HFFc6 (cell line): ENCODE data around the gene BPTF. TPM values are rescaled to one million over a fixed set of nuclear protein-coding genes. Genes with fewer than 3 reads are reported as not detected.
"Not testable (repeated sequence)": the region's sequence is repeated elsewhere in the genome, so short reads cannot be mapped to it uniquely, and the experiment has no call there.

Experiments used
- DNase-seq: peaks from one replicate; pipeline ENCODE4 v3.0.0-alpha.2; 2018
- H3K27ac Mint-ChIP-seq: 2 replicates; pipeline ENCODE4 v1.8.0; 2020; ENCODE audit warnings: mild to moderate bottlenecking, mixed read lengths
- H3K27me3 Mint-ChIP-seq: 2 replicates; pipeline ENCODE4 v1.8.0; 2021; ENCODE audit warnings: mild to moderate bottlenecking, moderate library complexity, mixed read lengths; ENCODE audit not compliant: insufficient read depth
- H3K36me3 Mint-ChIP-seq: 2 replicates; pipeline ENCODE4 v1.8.0; 2021; ENCODE audit warnings: low read depth, mixed read lengths
- H3K4me1 Mint-ChIP-seq: 2 replicates; pipeline ENCODE4 v1.8.0; 2020; ENCODE audit warnings: low read depth, mixed read lengths
- H3K4me3 Mint-ChIP-seq: 2 replicates; pipeline ENCODE4 v1.8.0; 2020; ENCODE audit warnings: mild to moderate bottlenecking, moderate library complexity, mixed read lengths
- H3K9me3 Mint-ChIP-seq: 2 replicates; pipeline ENCODE4 v1.8.0; 2020; ENCODE audit warnings: mild to moderate bottlenecking, mixed read lengths
- CTCF ChIP-seq: fragments of 200-600 bp; sonication (generic); IDR thresholded peaks from 2 replicates; pipeline ENCODE4 v1.5.0; 2021; ENCODE audit warnings: antibody characterized with exemption, mild to moderate bottlenecking
- total RNA-seq, 6 experiments: library from RNA; stranded (reverse); fragmentation: NEBNext Ultra II Directional; extraction: Animal tissue kit (Norgen Biotek cat#: 25700); gene quantifications; 2 replicates in 1 of 6; 3 replicates in 5 of 6; pipeline ENCODE4 v1.2.3, GENCODE V29; 2021

BPTF gene
- total RNA-seq, 6 experiments from 2014 or later, result 55.4 to 60.3 (median 56.9) TPM

- no peak overlapping the region for H3K27ac Mint-ChIP-seq
- H3K4me1 Mint-ChIP-seq, result no peaks in the 10 kb centered on the region
- H3K36me3 Mint-ChIP-seq, result peaks cover 8% of the 10 kb centered on the region; the same call in 1 of the 2 replicates
- no peak for TF ChIP-seq CTCF
- H3K27me3 Mint-ChIP-seq, result no peaks in the 10 kb centered on the region
- no peak for DNase-seq
- H3K9me3 Mint-ChIP-seq, result no peaks in the 10 kb centered on the region
- no peak overlapping the region for H3K4me3 Mint-ChIP-seq
These were observed 54.4 kb downstream of the BPTF start for GRCh38 chr17:67879662-67880061.

GRCh38 chr17:67881083-67881482 is 55.8 kb downstream of the BPTF start:
- Mint-ChIP-seq H3K4me1 (no peaks in the 10 kb centered on the region), H3K4me3 (no peak overlapping the region), H3K9me3 (no peaks in the 10 kb centered on the region), H3K27me3 (no peaks in the 10 kb centered on the region), H3K27ac (no peak overlapping the region), H3K36me3 (peaks cover 12% of the 10 kb centered on the region)
- DNase-seq, result no peak
- TF ChIP-seq CTCF, result no peak

- Mint-ChIP-seq H3K4me1 (no peaks in the 10 kb centered on the region), H3K4me3 (no peak overlapping the region), H3K27ac (no peak overlapping the region), H3K36me3 (peaks cover 9% of the 10 kb centered on the region; the same call in 1 of the 2 replicates), H3K9me3 (no peaks in the 10 kb centered on the region), H3K27me3 (no peaks in the 10 kb centered on the region)
- no peak for DNase-seq
- no peak for TF ChIP-seq CTCF
These were observed 59.4 kb downstream of the BPTF start for GRCh38 chr17:67884741-67885140.

- H3K4me3 Mint-ChIP-seq, result no peak overlapping the region
- no peaks in the 10 kb centered on the region for H3K9me3 Mint-ChIP-seq
- peak overlapping the region; percentile 77 for H3K27ac Mint-ChIP-seq
- DNase-seq, result peak; percentile 35
- H3K36me3 Mint-ChIP-seq, result peaks cover 15% of the 10 kb centered on the region; the same call in 1 of the 2 replicates
- no peaks in the 10 kb centered on the region; the same call in 1 of the 2 replicates for H3K27me3 Mint-ChIP-seq
- H3K4me1 Mint-ChIP-seq, result peaks cover 7% of the 10 kb centered on the region
- TF ChIP-seq CTCF, result peak; percentile 61
These were observed 66.3 kb downstream of the BPTF start for GRCh38 chr17:67891481-67892119.

- Mint-ChIP-seq H3K4me3 (no peak overlapping the region), H3K27me3 (peaks cover 3% of the 10 kb centered on the region; the same call in 1 of the 2 replicates), H3K27ac (no peak overlapping the region), H3K9me3 (no peaks in the 10 kb centered on the region), H3K36me3 (peaks cover 19% of the 10 kb centered on the region), H3K4me1 (no peaks in the 10 kb centered on the region)
- DNase-seq, result no peak
- no peak for TF ChIP-seq CTCF
These were observed 77.4 kb downstream of the BPTF start for GRCh38 chr17:67902511-67903231.

- H3K27ac Mint-ChIP-seq, H3K27me3 Mint-ChIP-seq, DNase-seq, H3K4me1 Mint-ChIP-seq, H3K9me3 Mint-ChIP-seq, H3K4me3 Mint-ChIP-seq: not testable (repeated sequence)
- peaks cover 32% of the 10 kb centered on the region for H3K36me3 Mint-ChIP-seq
These were observed 80.0 kb downstream of the BPTF start for GRCh38 chr17:67905298-67905697.

- not testable (repeated sequence) for H3K9me3 Mint-ChIP-seq, H3K27me3 Mint-ChIP-seq, H3K4me1 Mint-ChIP-seq, H3K4me3 Mint-ChIP-seq, DNase-seq, H3K27ac Mint-ChIP-seq
- peaks cover 42% of the 10 kb centered on the region for H3K36me3 Mint-ChIP-seq
These were observed 85.0 kb downstream of the BPTF start for GRCh38 chr17:67910117-67910803.
